H1 (cell line): Measurements from ENCODE around the gene EIF4E. TPM values are rescaled to one million over a fixed set of nuclear protein-coding genes. Genes with fewer than 3 reads are reported as not detected.

Experiments used
- EZH2 ChIP-seq: fragments of 200-600 bp; sonication (generic); IDR thresholded peaks from 2 replicates; pipeline ENCODE4 v1.7.1; 2012; ENCODE audit warnings: low read depth, mild to moderate bottlenecking, moderate library complexity, low read length, inconsistent platforms; ENCODE audit not compliant: severe bottlenecking
- PHF8 ChIP-seq: fragments of 200-600 bp; sonication (generic); conservative IDR thresholded peaks from 2 replicates; pipeline ENCODE4 v1.7.1; 2012; ENCODE audit warnings: low read depth, mild to moderate bottlenecking, inconsistent platforms, low read length, moderate library complexity
- SAP30 ChIP-seq: fragments of 300-600 bp; sonication (generic); IDR thresholded peaks from 2 replicates; pipeline ENCODE4 v1.7.1; 2012; ENCODE audit warnings: low read length, moderate library complexity, mild to moderate bottlenecking, inconsistent platforms; ENCODE audit not compliant: insufficient read depth, insufficient replicate concordance
- TBP ChIP-seq: IDR thresholded peaks from 2 replicates; pipeline ENCODE4 v1.6.1; 2011; ENCODE audit warnings: low read depth, low read length, improper control_type of control experiment
- polyA plus RNA-seq, 7 experiments: library from polyadenylated mRNA; depleted of rRNA in 3 of 7; stranded (reverse) in 5 of 7; unstranded in 2 of 7; fragments of >200 nt in 5 of 7; fragments of 200-250 nt in 2 of 7; gene quantifications; 1 replicate in 5 of 7; 2 replicates in 1 of 7; 4 replicates in 1 of 7; pipeline versions ENCODE4 v1.2.1 to v1.2.3, GENCODE V29; 2011 to 2013; ENCODE audit warnings: missing spikeins in 2 of 7, mixed read lengths in 2 of 7
- total RNA-seq: library from RNA; stranded (reverse); fragmentation: NEBNext Ultra II Directional; extraction: Animal tissue kit (Norgen Biotek cat#: 25700); gene quantifications from 2 replicates; pipeline ENCODE4 v1.2.1, GENCODE V29; 2021

EIF4E gene
- total and polyA plus RNA-seq, 2 of the 8 experiments (the other 6 are each of a cell fraction or from before 2014, with no cell fraction given), result 59.6 to 185 TPM

DNA sequence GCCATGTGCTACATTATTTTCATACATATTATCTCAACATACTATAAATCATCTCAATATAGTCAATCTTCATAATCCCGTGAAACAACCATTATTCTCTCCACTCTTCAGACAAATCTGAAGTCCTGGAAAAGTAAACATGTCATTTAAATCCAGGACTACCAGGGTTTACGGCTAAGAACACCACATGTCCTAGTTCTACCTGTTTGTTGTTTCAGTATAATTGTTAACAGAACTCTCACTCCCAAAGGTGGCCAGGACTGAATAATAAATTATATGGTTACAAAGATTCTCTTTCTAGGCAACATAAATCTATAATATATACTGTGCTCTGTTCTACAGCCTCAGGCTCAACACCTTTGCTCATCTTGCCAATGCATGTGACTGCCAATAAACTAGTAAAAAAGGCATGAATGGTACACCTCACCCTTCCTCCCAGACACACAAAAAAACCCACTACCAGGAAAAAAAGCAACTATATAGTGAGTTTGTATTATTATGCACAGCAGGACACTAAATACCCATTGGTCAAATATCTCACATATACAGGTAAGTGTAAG is 20.1 kb downstream of the EIF4E start (continued):
- TF ChIP-seq PHF8 (no peak), TBP (no peak), EZH2 (no peak), SAP30 (no peak)
